Activated T-cell treated with anti-CD3 and anti-CD28 coated beads, Interleukin-2, amount 50 U/mL, for 4 hours (primary cell): ENCODE data around the gene GMCL2. TPM values are rescaled to one million over a fixed set of nuclear protein-coding genes. Genes with fewer than 3 reads are reported as not detected.

Source experiments
- ATAC-seq, 2 donors: fragments of 200-7000 bp; cut with Tn5 transposase; one replicate each; pipeline ENCODE4 v1.10.0; 2021
- DNase-seq: peaks from one replicate; pipeline ENCODE4 v3.0.0-alpha.2; 2020
- H3K27me3 Mint-ChIP-seq: one replicate; pipeline ENCODE4 v1.8.0; 2021; ENCODE audit warnings: low read depth, mixed read lengths
- H3K36me3 Mint-ChIP-seq: one replicate; pipeline ENCODE4 v1.8.0; 2022; ENCODE audit warnings: mixed read lengths; ENCODE audit not compliant: insufficient read depth
- H3K4me1 Mint-ChIP-seq: one replicate; pipeline ENCODE4 v1.8.0; 2021; ENCODE audit warnings: low read depth, mixed read lengths
- H3K4me3 Mint-ChIP-seq: one replicate; pipeline ENCODE4 v1.8.0; 2021; ENCODE audit warnings: mild to moderate bottlenecking, moderate library complexity, mixed read lengths
- H3K9me3 Mint-ChIP-seq: one replicate; pipeline ENCODE4 v1.8.0; 2021; ENCODE audit warnings: mixed read lengths
- total RNA-seq, 3 donors: library from RNA; stranded (reverse); gene quantifications; one replicate each; pipeline ENCODE4 v1.2.1, GENCODE V29; 2021

Gene GMCL2
- total RNA-seq, 3 donors from 2014 or later, result not detected

GRCh38 chr5:178162481-178162880 is 24.7 kb downstream of the GMCL2 start:
- no peaks in the 10 kb centered on the region for H3K36me3 Mint-ChIP-seq
- H3K4me1 Mint-ChIP-seq, result peaks cover 4% of the 10 kb centered on the region
- no peak for ATAC-seq
- H3K9me3 Mint-ChIP-seq, result no peaks in the 10 kb centered on the region
- no peak overlapping the region for H3K4me3 Mint-ChIP-seq
- H3K27me3 Mint-ChIP-seq, result peaks cover 18% of the 10 kb centered on the region
- no peak for DNase-seq

GRCh38 chr5:178160176-178160575 is 27.0 kb downstream of the GMCL2 start:
- no peak for DNase-seq
- Mint-ChIP-seq H3K4me1 (peaks cover 4% of the 10 kb centered on the region), H3K9me3 (no peaks in the 10 kb centered on the region), H3K4me3 (no peak overlapping the region), H3K27me3 (peaks cover 18% of the 10 kb centered on the region), H3K36me3 (no peaks in the 10 kb centered on the region)
- no peak for ATAC-seq

GRCh38 chr5:178155065-178155464 is 32.1 kb downstream of the GMCL2 start:
- DNase-seq (no peak), ATAC-seq (no peak)
- no peaks in the 10 kb centered on the region for H3K9me3 Mint-ChIP-seq
- no peak overlapping the region for H3K4me3 Mint-ChIP-seq
- H3K4me1 Mint-ChIP-seq, result peaks cover 29% of the 10 kb centered on the region
- H3K36me3 Mint-ChIP-seq, result peaks cover 19% of the 10 kb centered on the region
- H3K27me3 Mint-ChIP-seq, result no peaks in the 10 kb centered on the region

GRCh38 chr5:178153530-178154340 is 33.4 kb downstream of the GMCL2 start, which contains the start of gene NHP2:
TSS of gene NHP2 (minus strand) at chr5:178153885. CDS start at chr5:178153817, 68 bp downstream.
- H3K4me1 Mint-ChIP-seq, result peaks cover 40% of the 10 kb centered on the region
- H3K27me3 Mint-ChIP-seq, result no peaks in the 10 kb centered on the region
- H3K9me3 Mint-ChIP-seq, result no peaks in the 10 kb centered on the region
- peak; percentile 99 for ATAC-seq
- peak within 1 kb of the TSS; percentile 97 for H3K4me3 Mint-ChIP-seq
- peak; percentile 98 for DNase-seq
- H3K36me3 Mint-ChIP-seq, result peaks cover 21% of the 10 kb centered on the region

- ATAC-seq, result no peak
- H3K27me3 Mint-ChIP-seq, result no peaks in the 10 kb centered on the region
- no peaks in the 10 kb centered on the region for H3K9me3 Mint-ChIP-seq
- H3K36me3 Mint-ChIP-seq, result peaks cover 28% of the 10 kb centered on the region
- H3K4me3 Mint-ChIP-seq, result peak overlapping the region; percentile 97
- DNase-seq, result no peak
- peaks cover 40% of the 10 kb centered on the region for H3K4me1 Mint-ChIP-seq
Observed at GRCh38 chr5:178152491-178153444, 34.4 kb downstream of the GMCL2 start.

- peaks cover 43% of the 10 kb centered on the region for H3K4me1 Mint-ChIP-seq
- no peaks in the 10 kb centered on the region for H3K27me3 Mint-ChIP-seq
- no peaks in the 10 kb centered on the region for H3K9me3 Mint-ChIP-seq
- H3K4me3 Mint-ChIP-seq, result peak overlapping the region; percentile 97
- DNase-seq (no peak), ATAC-seq (no peak)
- H3K36me3 Mint-ChIP-seq, result peaks cover 35% of the 10 kb centered on the region
Observed at GRCh38 chr5:178150977-178151734, 36.0 kb downstream of the GMCL2 start.

- Mint-ChIP-seq H3K4me3 (no peak overlapping the region), H3K27me3 (no peaks in the 10 kb centered on the region), H3K4me1 (peaks cover 40% of the 10 kb centered on the region), H3K36me3 (peaks cover 41% of the 10 kb centered on the region), H3K9me3 (no peaks in the 10 kb centered on the region)
- no peak for DNase-seq
- ATAC-seq, result no peak
Observed at GRCh38 chr5:178149199-178149932, 37.8 kb downstream of the GMCL2 start.

GRCh38 chr5:178147406-178147805 is 39.8 kb downstream of the GMCL2 start:
- Mint-ChIP-seq H3K4me1 (peaks cover 32% of the 10 kb centered on the region), H3K4me3 (no peak overlapping the region), H3K36me3 (peaks cover 48% of the 10 kb centered on the region), H3K9me3 (no peaks in the 10 kb centered on the region), H3K27me3 (no peaks in the 10 kb centered on the region)
- ATAC-seq, result no peak
- DNase-seq, result no peak

- H3K9me3 Mint-ChIP-seq, result no peaks in the 10 kb centered on the region
- no peaks in the 10 kb centered on the region for H3K27me3 Mint-ChIP-seq
- DNase-seq (peak; percentile 73), ATAC-seq (peak; percentile 79 to 82)
- H3K4me1 Mint-ChIP-seq, result peaks cover 24% of the 10 kb centered on the region
- H3K36me3 Mint-ChIP-seq, result peaks cover 45% of the 10 kb centered on the region
- no peak overlapping the region for H3K4me3 Mint-ChIP-seq
Observed at GRCh38 chr5:178145965-178146820, 41.0 kb downstream of the GMCL2 start.

GRCh38 chr5:178143901-178144300 is 43.3 kb downstream of the GMCL2 start:
- Mint-ChIP-seq H3K36me3 (peaks cover 37% of the 10 kb centered on the region), H3K4me3 (no peak overlapping the region), H3K27me3 (no peaks in the 10 kb centered on the region), H3K9me3 (no peaks in the 10 kb centered on the region), H3K4me1 (peaks cover 4% of the 10 kb centered on the region)
- ATAC-seq (no peak), DNase-seq (no peak)

- Mint-ChIP-seq H3K36me3 (peaks cover 34% of the 10 kb centered on the region), H3K9me3 (no peaks in the 10 kb centered on the region), H3K4me3 (no peak overlapping the region), H3K4me1 (peaks cover 4% of the 10 kb centered on the region), H3K27me3 (no peaks in the 10 kb centered on the region)
- DNase-seq (no peak), ATAC-seq (no peak)
Observed at GRCh38 chr5:178143246-178143645, 43.9 kb downstream of the GMCL2 start.

GRCh38 chr5:178142642-178143041 is 44.5 kb downstream of the GMCL2 start:
- no peak for DNase-seq
- H3K36me3 Mint-ChIP-seq, result peaks cover 29% of the 10 kb centered on the region
- ATAC-seq, result no peak
- H3K4me1 Mint-ChIP-seq, result peaks cover 4% of the 10 kb centered on the region
- H3K27me3 Mint-ChIP-seq, result no peaks in the 10 kb centered on the region
- no peaks in the 10 kb centered on the region for H3K9me3 Mint-ChIP-seq
- H3K4me3 Mint-ChIP-seq, result no peak overlapping the region

GRCh38 chr5:178141550-178141949 is 45.6 kb downstream of the GMCL2 start:
- Mint-ChIP-seq H3K4me1 (peaks cover 4% of the 10 kb centered on the region), H3K36me3 (peaks cover 25% of the 10 kb centered on the region), H3K4me3 (no peak overlapping the region), H3K27me3 (no peaks in the 10 kb centered on the region), H3K9me3 (no peaks in the 10 kb centered on the region)
- no peak for ATAC-seq
- DNase-seq, result no peak
